Mesenchymal stem cell (in vitro differentiated cells and primary cell): ENCODE data around the gene TMEM61.

Experiments
- DNase-seq: peaks from one replicate; pipeline ENCODE4 v3.0.0-alpha.2; 2013
- H2AFZ ChIP-seq: one replicate; pipeline ENCODE4 v1.6.1; 2013; ENCODE audit warnings: low read depth, mild to moderate bottlenecking, control low read depth, inconsistent platforms, low read length, moderate library complexity
- H2AK5ac ChIP-seq: 2 replicates; pipeline ENCODE4 v1.6.1; 2013; ENCODE audit warnings: low read length, moderate library complexity, mild to moderate bottlenecking, inconsistent platforms; ENCODE audit not compliant: severe bottlenecking
- H2BK120ac ChIP-seq: one replicate; pipeline ENCODE4 v1.6.1; 2013; ENCODE audit warnings: low read depth, mild to moderate bottlenecking, inconsistent platforms, low read length, moderate library complexity
- H2BK12ac ChIP-seq, 2 experiments: one replicate each; pipeline ENCODE4 v1.6.1; 2013; ENCODE audit warnings: inconsistent platforms in 2 of 2, low read length in 2 of 2, mild to moderate bottlenecking in 2 of 2, moderate library complexity in 2 of 2, control low read depth in 1 of 2
- H2BK15ac ChIP-seq: one replicate; pipeline ENCODE4 v1.6.1; 2013; ENCODE audit warnings: mild to moderate bottlenecking, low read depth, inconsistent platforms; ENCODE audit not compliant: poor library complexity, severe bottlenecking
- H2BK5ac ChIP-seq: 2 replicates; pipeline ENCODE4 v1.6.1; 2013; ENCODE audit warnings: low read depth, mild to moderate bottlenecking, low read length, control low read depth, inconsistent platforms; ENCODE audit not compliant: poor library complexity, severe bottlenecking
- H3K14ac ChIP-seq, 2 experiments: one replicate each; pipeline ENCODE4 v1.6.1; 2013; ENCODE audit warnings: inconsistent platforms in 2 of 2, low read length in 2 of 2, control low read depth in 1 of 2, mild to moderate bottlenecking in 1 of 2, moderate library complexity in 1 of 2
- H3K18ac ChIP-seq, 2 experiments: one replicate each; pipeline ENCODE4 v1.6.1; 2013; ENCODE audit warnings: inconsistent platforms in 2 of 2, low read length in 2 of 2, control low read depth in 1 of 2, low read depth in 1 of 2, mild to moderate bottlenecking in 1 of 2
- H3K23ac ChIP-seq, 2 experiments: one replicate each; pipeline ENCODE4 v1.6.1; 2013; ENCODE audit warnings: inconsistent platforms in 2 of 2, low read length in 2 of 2, mild to moderate bottlenecking in 2 of 2, moderate library complexity in 2 of 2, control low read depth in 1 of 2
- H3K27ac ChIP-seq: 2 replicates; pipeline ENCODE4 v1.5.1; 2013; ENCODE audit warnings: mild to moderate bottlenecking, moderate library complexity, low read length, control low read depth, inconsistent platforms; ENCODE audit not compliant: poor library complexity, severe bottlenecking
- H3K27me3 ChIP-seq, 2 experiments: 2 replicates each; pipeline versions ENCODE4 v1.6.1 to v1.7.0; 2013; ENCODE audit warnings: low read length in 2 of 2, mild to moderate bottlenecking in 2 of 2, moderate library complexity in 2 of 2, control low read depth in 1 of 2, inconsistent platforms in 1 of 2; ENCODE audit not compliant: control insufficient read depth in 1 of 2, insufficient read depth in 1 of 2
- H3K36me3 ChIP-seq, 2 experiments: 2 replicates each; pipeline versions ENCODE4 v1.6.1 to v1.7.0; 2013; ENCODE audit warnings: low read length in 2 of 2, control low read depth in 1 of 2, inconsistent platforms in 1 of 2, low read depth in 1 of 2, mild to moderate bottlenecking in 1 of 2; ENCODE audit not compliant: insufficient read depth in 2 of 2, control insufficient read depth in 1 of 2
- H3K4ac ChIP-seq, 2 experiments: one replicate each; pipeline ENCODE4 v1.6.1; 2013; ENCODE audit warnings: inconsistent platforms in 2 of 2, low read length in 2 of 2, mild to moderate bottlenecking in 2 of 2, moderate library complexity in 2 of 2, control low read depth in 1 of 2, low read depth in 1 of 2
- H3K4me1 ChIP-seq: 2 replicates; pipeline ENCODE4 v1.6.1; 2013; ENCODE audit warnings: low read depth, low read length, control low read depth; ENCODE audit not compliant: control insufficient read depth, insufficient read depth
- H3K4me2 ChIP-seq: 2 replicates; pipeline ENCODE4 v1.6.1; 2013; ENCODE audit warnings: low read length, mild to moderate bottlenecking, inconsistent platforms; ENCODE audit not compliant: poor library complexity, severe bottlenecking
- H3K4me3 ChIP-seq, 2 experiments: 2 replicates each; pipeline versions ENCODE4 v1.5.1 to v1.7.0; 2013; ENCODE audit warnings: low read length in 2 of 2, mild to moderate bottlenecking in 2 of 2, control low read depth in 1 of 2, low read depth in 1 of 2; ENCODE audit not compliant: insufficient read depth in 1 of 2
- H3K79me1 ChIP-seq: replicated peaks from 2 replicates; pipeline ENCODE4 v1.6.1; 2013; ENCODE audit warnings: mild to moderate bottlenecking, control low read depth, low read length, inconsistent platforms; ENCODE audit not compliant: poor library complexity, severe bottlenecking
- H3K9ac ChIP-seq: 2 replicates; pipeline ENCODE4 v1.7.0; 2013; ENCODE audit warnings: mild to moderate bottlenecking, low read length, moderate library complexity
- H3K9me3 ChIP-seq: 2 replicates; pipeline ENCODE4 v1.7.0; 2013; ENCODE audit warnings: mild to moderate bottlenecking, low read length; ENCODE audit not compliant: control insufficient read depth
- H4K8ac ChIP-seq: one replicate; pipeline ENCODE4 v1.6.1; 2013; ENCODE audit warnings: inconsistent platforms, mild to moderate bottlenecking, low read length, moderate library complexity
- H4K91ac ChIP-seq: one replicate; pipeline ENCODE4 v1.6.1; 2013; ENCODE audit warnings: mild to moderate bottlenecking, low read length, inconsistent platforms
- WGBS: methylation state at CpG from one replicate; pipeline ENCODE4 v1.1.7; 2013; ENCODE audit warnings: mixed read lengths; 5-methylcytosine and 5-hydroxymethylcytosine counted together

TMEM61 gene

GRCh38 chr1:54971317-54971791 lies 9.1 kb upstream of the TMEM61 start:
- WGBS = 79% methylated on average over 5 of the region's 7 CpGs
- Histone ChIP-seq H3K27me3 (no peaks in the 10 kb centered on the region), H2AFZ (no peak overlapping the region), H3K9ac (no peak overlapping the region), H4K8ac (no peak overlapping the region), H3K18ac (no peak overlapping the region), H2BK5ac (no peak overlapping the region), H3K4me1 (peaks cover 6% of the 10 kb centered on the region), H2BK15ac (no peak overlapping the region), H2BK12ac (no peak overlapping the region), H3K4me2 (no peak overlapping the region), H4K91ac (no peak overlapping the region), H2BK120ac (no peak overlapping the region), H2AK5ac (no peak overlapping the region), H3K9me3 (no peaks in the 10 kb centered on the region), H3K4ac (no peak overlapping the region), H3K36me3 (no peaks in the 10 kb centered on the region), H3K27ac (no peak overlapping the region), H3K14ac (peak overlapping the region in 1 of 2 experiments; percentile 69), H3K23ac (no peak overlapping the region), H3K4me3 (no peak overlapping the region), H3K79me1 (no peaks in the 10 kb centered on the region)
- DNase-seq = no peak

GRCh38 chr1:54972436-54972835 lies 8.0 kb upstream of the TMEM61 start:
- no peaks in the 10 kb centered on the region for H3K36me3 ChIP-seq
- H3K18ac ChIP-seq = no peak overlapping the region
- H3K27ac ChIP-seq = no peak overlapping the region
- H2BK120ac ChIP-seq = no peak overlapping the region
- H3K4me1 ChIP-seq = peaks cover 6% of the 10 kb centered on the region
- H3K9me3 ChIP-seq = no peaks in the 10 kb centered on the region
- no peaks in the 10 kb centered on the region for H3K27me3 ChIP-seq
- H3K23ac ChIP-seq = no peak overlapping the region
- no peak overlapping the region for H3K4me2 ChIP-seq
- no peak overlapping the region for H3K4me3 ChIP-seq
- H2BK12ac ChIP-seq = no peak overlapping the region
- H3K9ac ChIP-seq = no peak overlapping the region
- 96% methylated on average over 4 of the region's 4 CpGs for WGBS
- no peak overlapping the region for H4K91ac ChIP-seq
- H3K79me1 ChIP-seq = no peaks in the 10 kb centered on the region
- no peak overlapping the region for H2AK5ac ChIP-seq
- H2BK5ac ChIP-seq = no peak overlapping the region
- no peak overlapping the region for H2BK15ac ChIP-seq
- H2AFZ ChIP-seq = no peak overlapping the region
- no peak overlapping the region for H3K14ac ChIP-seq
- DNase-seq = no peak
- H4K8ac ChIP-seq = no peak overlapping the region
- H3K4ac ChIP-seq = no peak overlapping the region

- no peaks in the 10 kb centered on the region for H3K79me1 ChIP-seq
- H3K27ac ChIP-seq = no peak overlapping the region
- no peak overlapping the region for H3K14ac ChIP-seq
- no peaks in the 10 kb centered on the region for H3K36me3 ChIP-seq
- H2BK12ac ChIP-seq = no peak overlapping the region
- no peak overlapping the region for H3K4ac ChIP-seq
- H3K27me3 ChIP-seq = peaks cover 4 to 6% of the 10 kb centered on the region in 2 experiments
- no peak overlapping the region for H2BK15ac ChIP-seq
- DNase-seq = peak; percentile 46
- H2AFZ ChIP-seq = no peak overlapping the region
- H3K9ac ChIP-seq = peak overlapping the region; percentile 38
- H3K23ac ChIP-seq = no peak overlapping the region
- H3K4me2 ChIP-seq = no peak overlapping the region
- peaks cover 8% of the 10 kb centered on the region for H3K4me1 ChIP-seq
- WGBS = 46% methylated on average over 5 of the region's 5 CpGs
- no peak overlapping the region for H2BK120ac ChIP-seq
- no peak overlapping the region for H3K4me3 ChIP-seq
- no peak overlapping the region for H2AK5ac ChIP-seq
- no peak overlapping the region for H4K91ac ChIP-seq
- H4K8ac ChIP-seq = no peak overlapping the region
- H3K18ac ChIP-seq = no peak overlapping the region
- no peaks in the 10 kb centered on the region for H3K9me3 ChIP-seq
- no peak overlapping the region for H2BK5ac ChIP-seq
Measured at GRCh38 chr1:54973205-54973921, 7.1 kb upstream of the TMEM61 start.

GRCh38 chr1:54975356-54976108 lies 4.9 kb upstream of the TMEM61 start:
- no peak for DNase-seq
- Histone ChIP-seq H3K14ac (no peak overlapping the region), H3K9ac (no peak overlapping the region), H4K8ac (no peak overlapping the region), H3K18ac (no peak overlapping the region), H3K79me1 (no peaks in the 10 kb centered on the region), H2BK5ac (no peak overlapping the region), H3K27me3 (peaks cover 20 to 21% of the 10 kb centered on the region in 2 experiments), H2AFZ (no peak overlapping the region), H3K4me1 (peaks cover 14% of the 10 kb centered on the region), H4K91ac (no peak overlapping the region), H3K27ac (no peak overlapping the region), H3K23ac (no peak overlapping the region), H2BK120ac (no peak overlapping the region), H3K36me3 (no peaks in the 10 kb centered on the region), H2AK5ac (no peak overlapping the region), H2BK12ac (no peak overlapping the region), H2BK15ac (no peak overlapping the region), H3K4me2 (no peak overlapping the region), H3K9me3 (no peaks in the 10 kb centered on the region), H3K4ac (no peak overlapping the region), H3K4me3 (no peak overlapping the region)
- WGBS = 87% methylated on average over 4 of the region's 4 CpGs
